Testis (tissue), 2 donors: ENCODE results near the gene SFXN4.

Experiments used
- CTCF ChIP-seq, 3 experiments: fragments of 450-650 bp in 2 of 3; fragments of 200-600 bp in 1 of 3; sonication (generic) in 1 of 3; IDR thresholded peaks; one replicate each; pipeline ENCODE4 v1.5.1; 2016 to 2019; ENCODE audit warnings: antibody characterized with exemption in 3 of 3, mild to moderate bottlenecking in 2 of 3, moderate library complexity in 1 of 3
- POLR2A ChIP-seq: fragments of 450-650 bp; IDR thresholded peaks from one replicate; pipeline ENCODE4 v1.6.1; 2017; ENCODE audit warnings: antibody characterized with exemption, mild to moderate bottlenecking, moderate library complexity

- no peak for TF ChIP-seq CTCF (IDR thresholded peaks at IDR 0.05)
- TF ChIP-seq POLR2A = no peak
These were observed 2.9 kb downstream of the SFXN4 start for GRCh38 chr10:119162452-119163092.
